ENCODE results near the gene RABGGTB. TPM values are rescaled to one million over a fixed set of nuclear protein-coding genes. Genes with fewer than 3 reads are reported as not detected.
"Not testable (repeated sequence)": the region's sequence is repeated elsewhere in the genome, so short reads cannot be mapped to it uniquely, and the experiment has no call there.

The RABGGTB gene
- polyA plus RNA-seq, 3 donors: 6.5 to 84.2 (median 8.1) TPM

- H3K9ac ChIP-seq (ENCODE audit: insufficient read depth, low read length, poor library complexity, severe bottlenecking); H3K27me3 Mint-ChIP-seq (ENCODE audit: low read depth in 3 of 3); H3K4me3 Mint-ChIP-seq; intact Hi-C loops (cut with micrococcal nuclease); H3K27me3 ChIP-seq (ENCODE audit: control insufficient read depth in 2 of 2, insufficient read depth in 2 of 2, low read length in 2 of 2); H3K9me3 Mint-ChIP-seq; H3K9me3 ChIP-seq (replicated peaks in 1 of 2; ENCODE audit: control insufficient read depth in 1 of 2, insufficient read depth in 1 of 2, low read length in 2 of 2); H3K27ac ChIP-seq (ENCODE audit: low read depth in 1 of 2, low read length in 2 of 2); H3K4me2 ChIP-seq (replicated peaks; ENCODE audit: extremely low read depth, low read length, poor library complexity, severe bottlenecking); H3K36me3 Mint-ChIP-seq; H3K27ac Mint-ChIP-seq; DNase-seq: not testable (repeated sequence)
- peak overlapping the region; percentile 96 for H2AFZ ChIP-seq (ENCODE audit: insufficient read depth, low read depth, low read length, poor library complexity, severe bottlenecking)
- WGBS (ENCODE audit: insufficient coverage): no CpG with 5 or more reads among the region's 4 CpGs
- H4K20me1 ChIP-seq (ENCODE audit: insufficient read depth, low read length): peaks cover 20% of the 10 kb centered on the region
- H3K4me1 Mint-ChIP-seq: peaks cover 38% of the 10 kb centered on the region
- peaks cover 34 to 40% of the 10 kb centered on the region in 2 donors for H3K4me1 ChIP-seq (ENCODE audit: control insufficient read depth in 1 of 2, insufficient read depth in 2 of 2, low read length in 2 of 2)
- peaks cover 27% of the 10 kb centered on the region for H3K79me2 ChIP-seq (ENCODE audit: insufficient read depth, low read length)
- H3K4me3 ChIP-seq (replicated peaks in 1 of 3; ENCODE audit: low read depth in 2 of 3, low read length in 3 of 3): peak overlapping the region in 1 of 3 experiments; percentile 89
- peaks cover 1 to 10% of the 10 kb centered on the region in 2 donors for H3K36me3 ChIP-seq (replicated peaks in 1 of 2; ENCODE audit: control insufficient read depth in 1 of 2, insufficient read depth in 2 of 2, low read length in 2 of 2)
Observed at GRCh38 chr1:75783920-75784319, 2.1 kb upstream of the RABGGTB start.

GRCh38 chr1:75785320-75785982 lies 605 bp upstream of the RABGGTB start:
- Histone ChIP-seq H3K4me3 (replicated peaks in 1 of 3; ENCODE audit: low read depth in 2 of 3, low read length in 3 of 3) (peak overlapping the region; percentile 63 to 89 (median 78)), H2AFZ (ENCODE audit: insufficient read depth, low read depth, low read length, poor library complexity, severe bottlenecking) (peak overlapping the region; percentile 96), H3K27ac (ENCODE audit: low read depth in 1 of 2, low read length in 2 of 2) (peak overlapping the region; percentile 89), H3K27me3 (ENCODE audit: control insufficient read depth in 2 of 2, insufficient read depth in 2 of 2, low read length in 2 of 2) (no peaks in the 10 kb centered on the region), H3K4me1 (ENCODE audit: control insufficient read depth in 1 of 2, insufficient read depth in 2 of 2, low read length in 2 of 2) (peaks cover 39 to 55% of the 10 kb centered on the region in 2 donors), H3K79me2 (ENCODE audit: insufficient read depth, low read length) (peaks cover 42% of the 10 kb centered on the region), H3K4me2 (replicated peaks; ENCODE audit: extremely low read depth, low read length, poor library complexity, severe bottlenecking) (peak overlapping the region; percentile 91), H3K9ac (ENCODE audit: insufficient read depth, low read length, poor library complexity, severe bottlenecking) (peak overlapping the region; percentile 76), H3K36me3 (replicated peaks in 1 of 2; ENCODE audit: control insufficient read depth in 1 of 2, insufficient read depth in 2 of 2, low read length in 2 of 2) (peaks cover 14 to 25% of the 10 kb centered on the region in 2 donors), H4K20me1 (ENCODE audit: insufficient read depth, low read length) (peaks cover 35% of the 10 kb centered on the region), H3K9me3 (replicated peaks in 1 of 2; ENCODE audit: control insufficient read depth in 1 of 2, insufficient read depth in 1 of 2, low read length in 2 of 2) (no peaks in the 10 kb centered on the region)
- Mint-ChIP-seq H3K4me1 (peaks cover 53% of the 10 kb centered on the region), H3K9me3 (peaks cover 0 to 4% (median 2%) of the 10 kb centered on the region in 7 donors), H3K36me3 (peaks cover 20 to 22% of the 10 kb centered on the region in 2 donors), H3K4me3 (peak overlapping the region; percentile 98 to 99), H3K27me3 (ENCODE audit: low read depth in 3 of 3) (peaks cover 0 to 4% (median 0%) of the 10 kb centered on the region in 3 donors), H3K27ac (peak overlapping the region; percentile 86 to 99 (median 97))
- no peak for DNase-seq
- no peak for TF ChIP-seq CTCF (IDR thresholded peaks at IDR 0.05)
- 26% methylated on average over 5 of the region's 9 CpGs for WGBS (ENCODE audit: insufficient coverage)
- intact Hi-C loops (cut with micrococcal nuclease): loop anchor here (5.0 kb wide), 1 partner anchor 63 kb away; the partner anchor contains the start of gene ACADM (in 2 of the 2)
